WTC11 (cell line): Measurements from ENCODE around the gene FEN1. TPM values are rescaled to one million over a fixed set of nuclear protein-coding genes. Genes with fewer than 3 reads are reported as not detected.
A peak's percentile ranks its signal among the peaks of the same experiment; 100 is the strongest.

Experiments
- ATAC-seq: fragments of 200-7000 bp; cut with Tn5 transposase; 2 replicates; pipeline ENCODE4 v1.10.0; 2021; ENCODE audit warnings: mild to moderate bottlenecking, moderate library complexity
- CTCF ChIA-PET: fragments of 300-600 bp; sonication (Branson Sonifier 250); formaldehyde crosslinking; loops from one replicate; lab custom pipeline; 2021; ENCODE audit warnings: antibody characterized with exemption; lab: Charles Lee
- POLR2A ChIA-PET: fragments of 350-600 bp; sonication (Branson Sonifier 250); formaldehyde crosslinking; loops from one replicate; lab custom pipeline; 2021; ENCODE audit warnings: antibody characterized with exemption; lab: Charles Lee
- DNase-seq: peaks from one replicate; pipeline ENCODE4 v3.0.0; 2021; ENCODE audit warnings: low spot score
- H3K27ac Mint-ChIP-seq: 2 replicates; pipeline ENCODE4 v1.8.0; 2021; ENCODE audit warnings: mixed read lengths
- H3K27me3 Mint-ChIP-seq: 2 replicates; pipeline ENCODE4 v1.8.0; 2021; ENCODE audit warnings: low read depth, mild to moderate bottlenecking, moderate library complexity, mixed read lengths
- H3K36me3 Mint-ChIP-seq: 2 replicates; pipeline ENCODE4 v1.8.0; 2021; ENCODE audit warnings: mixed read lengths
- H3K4me1 Mint-ChIP-seq: 2 replicates; pipeline ENCODE4 v1.8.0; 2022; ENCODE audit warnings: mixed read lengths
- H3K4me3 Mint-ChIP-seq: 2 replicates; pipeline ENCODE4 v1.8.0; 2021; ENCODE audit warnings: mild to moderate bottlenecking, moderate library complexity, mixed read lengths
- H3K9me3 Mint-ChIP-seq: 2 replicates; pipeline ENCODE4 v1.8.0; 2021; ENCODE audit warnings: mixed read lengths
- GABPB1 ChIP-seq: sonication (generic); formaldehyde crosslinking; IDR thresholded peaks from 2 replicates; pipeline ENCODE4 v1.8.1; 2023; ENCODE audit warnings: mild to moderate bottlenecking, missing genetic modification reagents
- IRF2 ChIP-seq: sonication (generic); formaldehyde crosslinking; IDR thresholded peaks from 2 replicates; pipeline ENCODE4 v1.8.0; 2022; ENCODE audit warnings: low read depth, missing genetic modification reagents, borderline replicate concordance
- MXD4 ChIP-seq: fragments of 250-450 bp; sonication (Bioruptor Pico); IDR thresholded peaks from 2 replicates; pipeline ENCODE4 v1.8.0; 2021; ENCODE audit warnings: mild to moderate bottlenecking, moderate library complexity, borderline replicate concordance
- MYBL2 ChIP-seq: sonication (generic); formaldehyde crosslinking; IDR thresholded peaks from 2 replicates; pipeline ENCODE4 v1.8.1; 2023; ENCODE audit warnings: mild to moderate bottlenecking, moderate library complexity, missing genetic modification reagents
- OVOL2 ChIP-seq: fragments of 250-450 bp; sonication (Bioruptor Pico); IDR thresholded peaks from 2 replicates; pipeline ENCODE4 v1.9.0; 2021; ENCODE audit warnings: mild to moderate bottlenecking, borderline replicate concordance
- RELA ChIP-seq: sonication (generic); formaldehyde crosslinking; IDR thresholded peaks from 2 replicates; pipeline ENCODE4 v1.8.1; 2022; ENCODE audit warnings: missing genetic modification reagents, mild to moderate bottlenecking, borderline replicate concordance
- SMAD3 ChIP-seq: sonication (generic); formaldehyde crosslinking; IDR thresholded peaks from 2 replicates; pipeline ENCODE4 v1.8.0; 2022; ENCODE audit warnings: missing genetic modification reagents, mild to moderate bottlenecking, borderline replicate concordance
- total RNA-seq: library from RNA; stranded (reverse); gene quantifications from 3 replicates; pipeline ENCODE4 v1.2.3, GENCODE V29; 2021
- TF ChIP-seq, protein P1 (sequence below): sonication (generic); formaldehyde crosslinking; IDR thresholded peaks from 2 replicates; pipeline ENCODE4 v1.8.1; 2022; ENCODE audit warnings: low read depth, missing genetic modification reagents, borderline replicate concordance
- TF ChIP-seq, protein P2 (sequence below): sonication (generic); formaldehyde crosslinking; IDR thresholded peaks from 2 replicates; pipeline ENCODE4 v1.8.0; 2023; ENCODE audit warnings: missing genetic modification reagents, mild to moderate bottlenecking, borderline replicate concordance
- TF ChIP-seq, protein P3 (sequence below): sonication (generic); formaldehyde crosslinking; IDR thresholded peaks from 2 replicates; pipeline ENCODE4 v1.8.1; 2022; ENCODE audit warnings: low read depth, mild to moderate bottlenecking, moderate library complexity, missing genetic modification reagents, borderline replicate concordance
- TF ChIP-seq, protein P4 (sequence below): sonication (generic); formaldehyde crosslinking; IDR thresholded peaks from 2 replicates; pipeline ENCODE4 v1.8.0; 2023; ENCODE audit warnings: missing genetic modification reagents
- TF ChIP-seq, protein P5 (sequence below): sonication (generic); formaldehyde crosslinking; IDR thresholded peaks from 2 replicates; pipeline ENCODE4 v1.8.1; 2022; ENCODE audit warnings: mild to moderate bottlenecking, moderate library complexity, missing genetic modification reagents
- TF ChIP-seq, protein P6 (sequence below): sonication (generic); formaldehyde crosslinking; IDR thresholded peaks from 2 replicates; pipeline ENCODE4 v1.8.0; 2023; ENCODE audit warnings: mild to moderate bottlenecking, missing genetic modification reagents
- TF ChIP-seq, protein P7 (sequence below): sonication (generic); formaldehyde crosslinking; IDR thresholded peaks from 2 replicates; pipeline ENCODE4 v1.8.1; 2022; ENCODE audit warnings: missing genetic modification reagents, borderline replicate concordance

The FEN1 gene
- total RNA-seq, 1 experiment from 2014 or later = 96.3 TPM

DNA sequence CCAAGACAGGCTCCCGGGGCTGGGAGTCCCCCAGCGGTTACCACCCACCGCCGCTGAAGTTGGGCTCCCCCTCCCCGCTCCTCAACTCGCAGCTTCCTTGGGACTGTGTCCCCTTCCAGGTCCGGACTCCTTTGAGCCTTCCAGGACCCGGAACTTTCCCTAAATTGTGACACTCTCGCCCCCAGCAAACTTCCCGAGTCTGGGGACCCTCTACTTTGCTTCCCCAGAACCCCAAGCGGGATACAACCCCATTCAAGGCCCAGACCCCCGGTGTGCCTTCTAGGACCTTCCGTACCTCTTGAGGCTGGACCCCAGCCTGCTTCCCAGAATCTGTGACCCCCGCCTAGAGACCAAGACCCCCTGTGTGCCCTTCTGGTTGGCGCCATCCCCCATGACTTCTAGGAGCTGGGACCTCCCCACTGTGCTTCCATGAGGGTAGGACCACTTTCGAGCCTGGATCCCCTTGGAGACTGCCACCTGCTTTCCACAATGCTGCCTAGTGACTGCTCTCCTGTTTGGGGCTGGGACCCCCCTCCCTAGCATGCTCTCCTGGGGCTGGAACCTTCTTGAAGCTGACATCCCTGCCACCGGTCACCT, 39.7 kb upstream of the FEN1 start:
- no peak overlapping the region for H3K27ac Mint-ChIP-seq
- ATAC-seq = peak; percentile 14
- POLR2A ChIA-PET = no interaction called here

More for the DNA sequence above, 39.7 kb upstream of the FEN1 start:
- DNase-seq = no peak
- Mint-ChIP-seq H3K9me3 (no peaks in the 10 kb centered on the region), H3K36me3 (no peaks in the 10 kb centered on the region), H3K4me1 (peaks cover 30% of the 10 kb centered on the region), H3K27me3 (peaks cover 37% of the 10 kb centered on the region), H3K4me3 (peak overlapping the region; percentile 77)
- CTCF ChIA-PET = interaction anchor here (0.6 to 3.5 kb wide), 22 partner anchors 9 to 1163 kb away, joined by 3 to 23 read pairs (median 4); no protein-coding TSS in a partner anchor
- TF ChIP-seq MXD4 (no peak), RELA (CRISPR knock-in tag) (no peak), OVOL2 (CRISPR knock-in tag) (no peak), GABPB1 (no peak), MYBL2 (CRISPR knock-in tag) (no peak), SMAD3 (CRISPR knock-in tag) (no peak), IRF2 (CRISPR knock-in tag) (no peak)
- TF ChIP-seq, protein P1, sequence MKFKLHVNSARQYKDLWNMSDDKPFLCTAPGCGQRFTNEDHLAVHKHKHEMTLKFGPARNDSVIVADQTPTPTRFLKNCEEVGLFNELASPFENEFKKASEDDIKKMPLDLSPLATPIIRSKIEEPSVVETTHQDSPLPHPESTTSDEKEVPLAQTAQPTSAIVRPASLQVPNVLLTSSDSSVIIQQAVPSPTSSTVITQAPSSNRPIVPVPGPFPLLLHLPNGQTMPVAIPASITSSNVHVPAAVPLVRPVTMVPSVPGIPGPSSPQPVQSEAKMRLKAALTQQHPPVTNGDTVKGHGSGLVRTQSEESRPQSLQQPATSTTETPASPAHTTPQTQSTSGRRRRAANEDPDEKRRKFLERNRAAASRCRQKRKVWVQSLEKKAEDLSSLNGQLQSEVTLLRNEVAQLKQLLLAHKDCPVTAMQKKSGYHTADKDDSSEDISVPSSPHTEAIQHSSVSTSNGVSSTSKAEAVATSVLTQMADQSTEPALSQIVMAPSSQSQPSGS (CRISPR knock-in tag) = no peak
- TF ChIP-seq, protein P2, sequence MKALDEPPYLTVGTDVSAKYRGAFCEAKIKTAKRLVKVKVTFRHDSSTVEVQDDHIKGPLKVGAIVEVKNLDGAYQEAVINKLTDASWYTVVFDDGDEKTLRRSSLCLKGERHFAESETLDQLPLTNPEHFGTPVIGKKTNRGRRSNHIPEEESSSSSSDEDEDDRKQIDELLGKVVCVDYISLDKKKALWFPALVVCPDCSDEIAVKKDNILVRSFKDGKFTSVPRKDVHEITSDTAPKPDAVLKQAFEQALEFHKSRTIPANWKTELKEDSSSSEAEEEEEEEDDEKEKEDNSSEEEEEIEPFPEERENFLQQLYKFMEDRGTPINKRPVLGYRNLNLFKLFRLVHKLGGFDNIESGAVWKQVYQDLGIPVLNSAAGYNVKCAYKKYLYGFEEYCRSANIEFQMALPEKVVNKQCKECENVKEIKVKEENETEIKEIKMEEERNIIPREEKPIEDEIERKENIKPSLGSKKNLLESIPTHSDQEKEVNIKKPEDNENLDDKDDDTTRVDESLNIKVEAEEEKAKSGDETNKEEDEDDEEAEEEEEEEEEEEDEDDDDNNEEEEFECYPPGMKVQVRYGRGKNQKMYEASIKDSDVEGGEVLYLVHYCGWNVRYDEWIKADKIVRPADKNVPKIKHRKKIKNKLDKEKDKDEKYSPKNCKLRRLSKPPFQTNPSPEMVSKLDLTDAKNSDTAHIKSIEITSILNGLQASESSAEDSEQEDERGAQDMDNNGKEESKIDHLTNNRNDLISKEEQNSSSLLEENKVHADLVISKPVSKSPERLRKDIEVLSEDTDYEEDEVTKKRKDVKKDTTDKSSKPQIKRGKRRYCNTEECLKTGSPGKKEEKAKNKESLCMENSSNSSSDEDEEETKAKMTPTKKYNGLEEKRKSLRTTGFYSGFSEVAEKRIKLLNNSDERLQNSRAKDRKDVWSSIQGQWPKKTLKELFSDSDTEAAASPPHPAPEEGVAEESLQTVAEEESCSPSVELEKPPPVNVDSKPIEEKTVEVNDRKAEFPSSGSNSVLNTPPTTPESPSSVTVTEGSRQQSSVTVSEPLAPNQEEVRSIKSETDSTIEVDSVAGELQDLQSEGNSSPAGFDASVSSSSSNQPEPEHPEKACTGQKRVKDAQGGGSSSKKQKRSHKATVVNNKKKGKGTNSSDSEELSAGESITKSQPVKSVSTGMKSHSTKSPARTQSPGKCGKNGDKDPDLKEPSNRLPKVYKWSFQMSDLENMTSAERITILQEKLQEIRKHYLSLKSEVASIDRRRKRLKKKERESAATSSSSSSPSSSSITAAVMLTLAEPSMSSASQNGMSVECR (CRISPR knock-in tag) = no peak
- TF ChIP-seq, protein P3, sequence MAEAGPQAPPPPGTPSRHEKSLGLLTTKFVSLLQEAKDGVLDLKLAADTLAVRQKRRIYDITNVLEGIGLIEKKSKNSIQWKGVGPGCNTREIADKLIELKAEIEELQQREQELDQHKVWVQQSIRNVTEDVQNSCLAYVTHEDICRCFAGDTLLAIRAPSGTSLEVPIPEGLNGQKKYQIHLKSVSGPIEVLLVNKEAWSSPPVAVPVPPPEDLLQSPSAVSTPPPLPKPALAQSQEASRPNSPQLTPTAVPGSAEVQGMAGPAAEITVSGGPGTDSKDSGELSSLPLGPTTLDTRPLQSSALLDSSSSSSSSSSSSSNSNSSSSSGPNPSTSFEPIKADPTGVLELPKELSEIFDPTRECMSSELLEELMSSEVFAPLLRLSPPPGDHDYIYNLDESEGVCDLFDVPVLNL (CRISPR knock-in tag) = no peak
- TF ChIP-seq, protein P4, sequence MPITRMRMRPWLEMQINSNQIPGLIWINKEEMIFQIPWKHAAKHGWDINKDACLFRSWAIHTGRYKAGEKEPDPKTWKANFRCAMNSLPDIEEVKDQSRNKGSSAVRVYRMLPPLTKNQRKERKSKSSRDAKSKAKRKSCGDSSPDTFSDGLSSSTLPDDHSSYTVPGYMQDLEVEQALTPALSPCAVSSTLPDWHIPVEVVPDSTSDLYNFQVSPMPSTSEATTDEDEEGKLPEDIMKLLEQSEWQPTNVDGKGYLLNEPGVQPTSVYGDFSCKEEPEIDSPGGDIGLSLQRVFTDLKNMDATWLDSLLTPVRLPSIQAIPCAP = no peak
- TF ChIP-seq, protein P5, sequence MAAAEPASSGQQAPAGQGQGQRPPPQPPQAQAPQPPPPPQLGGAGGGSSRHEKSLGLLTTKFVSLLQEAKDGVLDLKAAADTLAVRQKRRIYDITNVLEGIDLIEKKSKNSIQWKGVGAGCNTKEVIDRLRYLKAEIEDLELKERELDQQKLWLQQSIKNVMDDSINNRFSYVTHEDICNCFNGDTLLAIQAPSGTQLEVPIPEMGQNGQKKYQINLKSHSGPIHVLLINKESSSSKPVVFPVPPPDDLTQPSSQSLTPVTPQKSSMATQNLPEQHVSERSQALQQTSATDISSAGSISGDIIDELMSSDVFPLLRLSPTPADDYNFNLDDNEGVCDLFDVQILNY (CRISPR knock-in tag) = no peak
- TF ChIP-seq, protein P6, sequence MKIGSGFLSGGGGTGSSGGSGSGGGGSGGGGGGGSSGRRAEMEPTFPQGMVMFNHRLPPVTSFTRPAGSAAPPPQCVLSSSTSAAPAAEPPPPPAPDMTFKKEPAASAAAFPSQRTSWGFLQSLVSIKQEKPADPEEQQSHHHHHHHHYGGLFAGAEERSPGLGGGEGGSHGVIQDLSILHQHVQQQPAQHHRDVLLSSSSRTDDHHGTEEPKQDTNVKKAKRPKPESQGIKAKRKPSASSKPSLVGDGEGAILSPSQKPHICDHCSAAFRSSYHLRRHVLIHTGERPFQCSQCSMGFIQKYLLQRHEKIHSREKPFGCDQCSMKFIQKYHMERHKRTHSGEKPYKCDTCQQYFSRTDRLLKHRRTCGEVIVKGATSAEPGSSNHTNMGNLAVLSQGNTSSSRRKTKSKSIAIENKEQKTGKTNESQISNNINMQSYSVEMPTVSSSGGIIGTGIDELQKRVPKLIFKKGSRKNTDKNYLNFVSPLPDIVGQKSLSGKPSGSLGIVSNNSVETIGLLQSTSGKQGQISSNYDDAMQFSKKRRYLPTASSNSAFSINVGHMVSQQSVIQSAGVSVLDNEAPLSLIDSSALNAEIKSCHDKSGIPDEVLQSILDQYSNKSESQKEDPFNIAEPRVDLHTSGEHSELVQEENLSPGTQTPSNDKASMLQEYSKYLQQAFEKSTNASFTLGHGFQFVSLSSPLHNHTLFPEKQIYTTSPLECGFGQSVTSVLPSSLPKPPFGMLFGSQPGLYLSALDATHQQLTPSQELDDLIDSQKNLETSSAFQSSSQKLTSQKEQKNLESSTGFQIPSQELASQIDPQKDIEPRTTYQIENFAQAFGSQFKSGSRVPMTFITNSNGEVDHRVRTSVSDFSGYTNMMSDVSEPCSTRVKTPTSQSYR (CRISPR knock-in tag) = no peak
- TF ChIP-seq, protein P7, sequence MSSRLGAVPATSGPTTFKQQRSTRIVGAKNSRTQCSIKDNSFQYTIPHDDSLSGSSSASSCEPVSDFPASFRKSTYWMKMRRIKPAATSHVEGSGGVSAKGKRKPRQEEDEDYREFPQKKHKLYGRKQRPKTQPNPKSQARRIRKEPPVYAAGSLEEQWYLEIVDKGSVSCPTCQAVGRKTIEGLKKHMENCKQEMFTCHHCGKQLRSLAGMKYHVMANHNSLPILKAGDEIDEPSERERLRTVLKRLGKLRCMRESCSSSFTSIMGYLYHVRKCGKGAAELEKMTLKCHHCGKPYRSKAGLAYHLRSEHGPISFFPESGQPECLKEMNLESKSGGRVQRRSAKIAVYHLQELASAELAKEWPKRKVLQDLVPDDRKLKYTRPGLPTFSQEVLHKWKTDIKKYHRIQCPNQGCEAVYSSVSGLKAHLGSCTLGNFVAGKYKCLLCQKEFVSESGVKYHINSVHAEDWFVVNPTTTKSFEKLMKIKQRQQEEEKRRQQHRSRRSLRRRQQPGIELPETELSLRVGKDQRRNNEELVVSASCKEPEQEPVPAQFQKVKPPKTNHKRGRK (CRISPR knock-in tag) = no peak
